Measurements from ENCODE around the gene COL21A1.

GRCh38 chr6:56246541-56246880 is 869 bp downstream of the COL21A1 start:
- TF ChIP-seq RAD21 (CRISPR knock-in tag; IDR thresholded peaks at IDR 0.05) (no peak), KLF9 (CRISPR knock-in tag; IDR thresholded peaks at IDR 0.05; ENCODE audit: low read depth) (no peak), KDM5A (IDR thresholded peaks at IDR 0.05; ENCODE audit: borderline replicate concordance, low read length) (no peak), ZBTB25 (CRISPR knock-in tag; IDR thresholded peaks at IDR 0.05) (no peak), ZNF263 (CRISPR knock-in tag; IDR thresholded peaks at IDR 0.05) (no peak), CTCF (CRISPR knock-in tag; IDR thresholded peaks at IDR 0.05) (no peak), POLR2AphosphoS5 (IDR thresholded peaks at IDR 0.05; ENCODE audit: low read depth, low read length) (no peak), TBP (CRISPR knock-in tag; IDR thresholded peaks at IDR 0.05) (no peak), ZNF569 (CRISPR knock-in tag; IDR thresholded peaks at IDR 0.05; ENCODE audit: borderline replicate concordance) (no peak), ZNF232 (CRISPR knock-in tag; IDR thresholded peaks at IDR 0.05; ENCODE audit: borderline replicate concordance) (no peak), ZFX (CRISPR knock-in tag; IDR thresholded peaks at IDR 0.05; ENCODE audit: low read depth) (no peak)

Data from HepG2 (cell line).